Neural crest cell (in vitro differentiated cells): ENCODE data around the gene SPNS1. TPM values are rescaled to one million over a fixed set of nuclear protein-coding genes. Genes with fewer than 3 reads are reported as not detected.

Experiments
- DNase-seq: peaks from one replicate; pipeline ENCODE4 v3.0.0; 2021; ENCODE audit warnings: low read depth, mixed read lengths, low spot score
- H3K27ac Mint-ChIP-seq: one replicate; pipeline ENCODE4 v1.8.0; 2021; ENCODE audit warnings: mild to moderate bottlenecking, mixed read lengths; ENCODE audit not compliant: unreplicated experiment
- H3K27me3 Mint-ChIP-seq: 2 replicates; pipeline ENCODE4 v1.8.0; 2021; ENCODE audit warnings: low read depth, mild to moderate bottlenecking, mixed read lengths
- H3K36me3 Mint-ChIP-seq: 2 replicates; pipeline ENCODE4 v1.8.0; 2021; ENCODE audit warnings: low read depth, mild to moderate bottlenecking, mixed read lengths
- H3K4me1 Mint-ChIP-seq: 2 replicates; pipeline ENCODE4 v1.8.0; 2021; ENCODE audit warnings: mixed read lengths
- H3K4me3 Mint-ChIP-seq: one replicate; pipeline ENCODE4 v1.8.0; 2021; ENCODE audit warnings: mild to moderate bottlenecking, mixed read lengths
- H3K9me3 Mint-ChIP-seq: 2 replicates; pipeline ENCODE4 v1.8.0; 2021; ENCODE audit warnings: mixed read lengths
- CTCF ChIP-seq: fragments of 200-600 bp; sonication (generic); conservative IDR thresholded peaks from 2 replicates; pipeline ENCODE4 v1.5.0; 2021; ENCODE audit warnings: antibody characterized with exemption, mild to moderate bottlenecking
- total RNA-seq: library from RNA; stranded (reverse); gene quantifications from 2 replicates; pipeline ENCODE4 v1.2.1, GENCODE V29; 2021

Gene SPNS1
- total RNA-seq, 1 donor from 2014 or later: 48.1 TPM

GRCh38 chr16:29025735-29026134 is 51.2 kb downstream of the SPNS1 start:
- Mint-ChIP-seq H3K4me3 (no peak overlapping the region), H3K36me3 (no peaks in the 10 kb centered on the region), H3K4me1 (no peaks in the 10 kb centered on the region), H3K9me3 (no peaks in the 10 kb centered on the region), H3K27me3 (peaks cover 2% of the 10 kb centered on the region), H3K27ac (no peak overlapping the region)
- DNase-seq: no peak
- no peak for TF ChIP-seq CTCF

GRCh38 chr16:29028457-29029167 is 54.0 kb downstream of the SPNS1 start:
- H3K27ac Mint-ChIP-seq: no peak overlapping the region
- H3K27me3 Mint-ChIP-seq: peaks cover 2% of the 10 kb centered on the region
- H3K4me1 Mint-ChIP-seq: no peaks in the 10 kb centered on the region
- no peaks in the 10 kb centered on the region for H3K9me3 Mint-ChIP-seq
- no peaks in the 10 kb centered on the region for H3K36me3 Mint-ChIP-seq
- H3K4me3 Mint-ChIP-seq: no peak overlapping the region
- TF ChIP-seq CTCF: no peak
- DNase-seq: no peak

GRCh38 chr16:29029168-29029994 is 54.8 kb downstream of the SPNS1 start:
- H3K9me3 Mint-ChIP-seq: no peaks in the 10 kb centered on the region
- no peak overlapping the region for H3K4me3 Mint-ChIP-seq
- TF ChIP-seq CTCF: no peak
- no peaks in the 10 kb centered on the region for H3K4me1 Mint-ChIP-seq
- no peak overlapping the region for H3K27ac Mint-ChIP-seq
- H3K36me3 Mint-ChIP-seq: no peaks in the 10 kb centered on the region
- peaks cover 2% of the 10 kb centered on the region for H3K27me3 Mint-ChIP-seq
- no peak for DNase-seq

- Mint-ChIP-seq H3K4me3 (no peak overlapping the region), H3K4me1 (no peaks in the 10 kb centered on the region), H3K9me3 (no peaks in the 10 kb centered on the region), H3K36me3 (no peaks in the 10 kb centered on the region), H3K27ac (no peak overlapping the region), H3K27me3 (peaks cover 2% of the 10 kb centered on the region)
- DNase-seq: no peak
- TF ChIP-seq CTCF: no peak
Measured at GRCh38 chr16:29030086-29030840, 55.7 kb downstream of the SPNS1 start.

Other genes starting within 250 kb of the SPNS1 start
- 1.6 and 3.7 TPM in 2 replicates for gene NPIPB9, start 223.0 kb upstream of the SPNS1 start, total RNA-seq
- gene ATXN2L, start 151.8 kb upstream of the SPNS1 start, total RNA-seq: 272 and 276 TPM in 2 replicates
- gene TUFM, start 128.4 kb upstream of the SPNS1 start, total RNA-seq: 197 and 205 TPM in 2 replicates
- gene SH2B1, start 110.9 kb upstream of the SPNS1 start, total RNA-seq: 60.6 and 66.9 TPM in 2 replicates
- 3.1 and 3.3 TPM in 2 replicates for gene ATP2A1, start 96.3 kb upstream of the SPNS1 start, total RNA-seq
- gene RABEP2, start 49.5 kb upstream of the SPNS1 start, total RNA-seq: 19.9 and 20.2 TPM in 2 replicates
- not detected in 2 replicates for gene CD19, start 42.8 kb upstream of the SPNS1 start, total RNA-seq
- 63.9 and 67.3 TPM in 2 replicates for gene NFATC2IP, start 23.8 kb upstream of the SPNS1 start, total RNA-seq
- 4.9 and 6.2 TPM in 2 replicates for gene LAT, start 10.3 kb downstream of the SPNS1 start, total RNA-seq